ENCODE measurements around the gene RBM33.
A peak's percentile ranks its signal among the peaks of the same experiment; 100 is the strongest.
"Not testable (repeated sequence)": the region's sequence is repeated elsewhere in the genome, so short reads cannot be mapped to it uniquely, and the experiment has no call there.

The RBM33 gene, protein sequence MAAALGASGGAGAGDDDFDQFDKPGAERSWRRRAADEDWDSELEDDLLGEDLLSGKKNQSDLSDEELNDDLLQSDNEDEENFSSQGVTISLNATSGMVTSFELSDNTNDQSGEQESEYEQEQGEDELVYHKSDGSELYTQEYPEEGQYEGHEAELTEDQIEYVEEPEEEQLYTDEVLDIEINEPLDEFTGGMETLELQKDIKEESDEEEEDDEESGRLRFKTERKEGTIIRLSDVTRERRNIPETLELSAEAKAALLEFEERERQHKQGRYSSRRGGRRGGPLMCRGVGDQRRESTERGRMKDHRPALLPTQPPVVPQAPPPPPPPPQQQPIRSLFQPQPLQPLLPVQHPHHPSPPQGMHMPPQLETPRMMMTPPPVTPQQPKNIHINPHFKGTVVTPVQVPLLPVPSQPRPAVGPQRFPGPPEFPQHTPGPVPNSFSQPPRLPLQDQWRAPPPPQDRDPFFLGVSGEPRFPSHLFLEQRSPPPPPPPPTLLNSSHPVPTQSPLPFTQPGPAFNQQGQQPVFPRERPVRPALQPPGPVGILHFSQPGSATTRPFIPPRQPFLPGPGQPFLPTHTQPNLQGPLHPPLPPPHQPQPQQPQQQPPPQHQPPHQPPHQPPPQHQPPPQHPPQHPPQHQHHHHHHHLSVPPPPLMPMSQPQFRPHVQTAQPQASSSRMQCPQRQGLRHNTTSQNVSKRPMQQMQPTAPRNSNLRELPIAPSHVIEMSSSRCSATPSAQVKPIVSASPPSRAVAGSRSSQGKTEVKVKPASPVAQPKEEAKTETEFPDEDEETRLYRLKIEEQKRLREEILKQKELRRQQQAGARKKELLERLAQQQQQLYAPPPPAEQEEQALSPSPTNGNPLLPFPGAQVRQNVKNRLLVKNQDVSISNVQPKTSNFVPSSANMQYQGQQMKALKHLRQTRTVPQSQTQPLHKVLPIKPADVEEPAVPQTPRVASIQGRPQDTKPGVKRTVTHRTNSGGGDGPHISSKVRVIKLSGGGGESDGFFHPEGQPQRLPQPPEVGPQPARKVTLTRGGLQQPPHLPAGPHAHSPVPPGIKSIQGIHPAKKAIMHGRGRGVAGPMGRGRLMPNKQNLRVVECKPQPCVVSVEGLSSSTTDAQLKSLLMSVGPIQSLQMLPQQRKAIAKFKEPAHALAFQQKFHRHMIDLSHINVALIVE

DNA sequence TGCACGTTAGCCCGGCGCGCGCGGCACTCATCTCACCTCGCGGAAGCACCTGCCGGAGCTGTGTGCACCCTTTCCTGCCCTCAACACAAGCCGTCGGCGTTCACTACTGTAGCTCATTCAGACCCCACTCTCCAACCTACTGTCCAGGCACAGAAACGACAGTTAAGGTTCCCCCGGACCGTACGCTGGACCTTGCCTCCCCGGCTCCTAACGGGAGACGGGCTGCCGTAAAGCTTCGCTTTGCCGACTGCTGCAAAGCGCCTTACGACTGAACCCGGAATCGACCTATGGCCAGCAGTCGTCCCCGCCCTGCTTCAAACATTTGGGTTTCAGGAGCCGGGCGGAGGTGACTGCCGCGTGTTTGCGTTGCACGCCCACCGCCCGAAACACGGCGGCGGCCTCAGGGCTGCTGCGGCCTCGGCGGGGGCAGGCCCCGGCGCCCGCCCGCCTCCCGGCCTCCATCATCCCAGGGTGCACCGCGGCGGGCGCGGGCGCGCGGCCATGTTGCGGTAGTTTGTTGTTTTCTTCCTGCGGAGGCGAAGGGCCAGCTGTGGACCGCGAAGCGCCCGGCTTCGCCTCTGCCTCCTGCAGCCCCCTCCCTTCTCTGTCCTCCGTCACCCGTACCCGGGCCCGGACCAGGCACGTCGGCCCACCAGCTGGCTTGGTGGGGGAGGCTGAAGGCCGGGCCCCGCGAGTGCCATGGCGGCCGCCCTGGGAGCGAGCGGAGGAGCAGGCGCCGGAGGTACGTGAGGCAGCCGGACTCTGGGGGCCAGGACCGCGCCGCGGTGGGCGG lies at the start of gene RBM33:
Gene RBM33 (plus strand): TSS at position 484 of the 793 bp plus-strand sequence. CDS start 216 bp downstream, at position 700.
- peak; percentile 65 for DNase-seq (ENCODE audit: low spot score)

DNA sequence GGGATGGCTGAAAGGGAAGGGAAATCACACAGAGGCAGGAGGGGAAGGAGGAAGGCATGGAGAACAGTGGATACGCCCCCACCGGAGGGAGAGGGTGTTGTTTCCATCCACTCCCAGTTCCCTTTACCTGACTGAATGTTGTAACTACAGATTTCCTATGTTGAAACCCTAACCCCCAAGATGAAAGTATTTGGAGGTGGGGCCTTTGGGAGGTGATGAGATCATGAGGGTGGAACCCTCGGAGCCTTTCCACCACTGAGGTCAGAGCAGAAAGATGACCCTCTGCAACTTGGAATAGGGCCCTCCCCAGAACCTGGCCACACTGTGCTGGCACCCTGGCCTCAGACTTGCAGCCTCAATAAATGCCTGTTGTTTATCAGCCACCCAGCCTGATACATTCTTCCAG lies 49.5 kb upstream of the RBM33 start:
- DNase-seq (ENCODE audit: low spot score): no peak

DNA sequence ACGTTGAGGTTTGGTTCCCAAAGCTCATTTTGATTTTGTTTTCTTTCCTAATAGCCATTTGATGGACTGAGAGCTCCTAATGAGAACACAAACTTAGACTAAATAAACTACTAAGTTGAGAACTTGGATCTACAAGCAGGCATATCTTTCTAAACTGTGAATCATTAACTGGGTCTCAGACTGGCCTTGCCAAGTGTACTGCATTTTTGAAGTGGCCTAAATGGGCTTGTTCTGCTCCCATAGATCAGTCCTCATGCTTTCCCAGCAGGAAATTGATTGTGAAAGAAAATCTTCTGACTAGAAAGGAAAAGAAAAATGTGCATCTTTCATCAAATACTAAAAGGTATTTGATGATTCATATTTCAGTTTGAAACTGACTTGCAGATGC lies 46.7 kb upstream of the RBM33 start:
- no peak for DNase-seq (ENCODE audit: low spot score)

DNA sequence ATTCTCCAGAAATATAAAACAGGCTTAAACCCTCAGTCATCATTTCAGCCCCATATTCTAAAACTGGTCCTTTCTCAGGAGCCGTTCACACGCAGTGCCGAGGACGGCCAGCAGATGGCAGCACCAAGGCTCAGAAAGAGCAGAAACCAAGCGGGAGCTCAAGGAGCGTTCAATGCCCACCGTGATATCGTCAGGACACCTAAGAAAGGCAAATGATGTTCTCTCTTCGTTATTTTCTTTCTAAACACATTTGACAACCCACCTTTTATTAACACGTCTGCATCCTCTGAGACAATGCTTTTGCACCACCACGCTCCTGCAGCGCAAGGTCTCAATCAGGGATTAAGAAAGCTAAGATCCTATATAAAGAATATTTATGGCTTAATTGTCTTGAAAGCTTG lies 45.7 kb upstream of the RBM33 start:
- DNase-seq (ENCODE audit: low spot score): peak; percentile 79

DNA sequence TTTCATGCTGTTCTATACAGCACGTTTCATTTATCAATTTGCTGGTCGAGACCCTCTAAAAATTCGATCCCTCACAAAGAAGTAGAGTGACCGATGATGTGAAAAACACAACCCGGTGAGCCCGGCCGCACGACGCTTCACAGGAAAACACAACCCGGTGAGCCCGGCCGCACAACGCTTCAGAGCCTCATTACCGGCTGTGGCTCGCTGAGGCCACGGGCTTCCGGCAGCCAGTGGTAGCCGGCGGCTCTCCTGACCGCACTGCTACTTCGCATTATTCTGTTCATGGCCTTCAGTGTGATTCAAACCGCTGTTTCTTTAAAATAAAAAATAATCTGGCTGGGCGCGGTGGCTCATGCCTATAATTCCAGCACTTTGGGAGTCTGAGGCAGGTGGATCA lies 42.3 kb upstream of the RBM33 start:
- no peak for DNase-seq (ENCODE audit: low spot score)

DNA sequence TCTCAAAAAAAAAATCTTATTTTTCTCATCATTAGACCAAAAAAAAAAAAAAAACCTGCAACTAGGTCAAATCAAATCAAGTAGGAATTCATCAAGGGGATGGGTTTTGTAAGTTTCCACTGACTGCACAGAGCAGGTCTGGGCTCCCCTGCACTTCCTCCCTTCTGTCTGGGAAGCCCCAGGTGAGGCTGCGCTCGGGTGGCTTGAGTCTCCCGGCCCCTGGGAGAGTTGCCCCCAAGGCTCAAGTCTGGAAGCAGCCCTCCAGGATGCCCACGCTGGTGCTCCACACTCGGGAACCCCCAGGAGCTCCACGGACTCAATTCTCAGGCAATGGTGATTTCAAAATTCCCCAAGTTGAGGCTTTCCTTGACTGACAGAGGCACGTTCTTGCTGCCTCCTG lies 41.7 kb upstream of the RBM33 start:
- no peak for DNase-seq (ENCODE audit: low spot score)

DNA sequence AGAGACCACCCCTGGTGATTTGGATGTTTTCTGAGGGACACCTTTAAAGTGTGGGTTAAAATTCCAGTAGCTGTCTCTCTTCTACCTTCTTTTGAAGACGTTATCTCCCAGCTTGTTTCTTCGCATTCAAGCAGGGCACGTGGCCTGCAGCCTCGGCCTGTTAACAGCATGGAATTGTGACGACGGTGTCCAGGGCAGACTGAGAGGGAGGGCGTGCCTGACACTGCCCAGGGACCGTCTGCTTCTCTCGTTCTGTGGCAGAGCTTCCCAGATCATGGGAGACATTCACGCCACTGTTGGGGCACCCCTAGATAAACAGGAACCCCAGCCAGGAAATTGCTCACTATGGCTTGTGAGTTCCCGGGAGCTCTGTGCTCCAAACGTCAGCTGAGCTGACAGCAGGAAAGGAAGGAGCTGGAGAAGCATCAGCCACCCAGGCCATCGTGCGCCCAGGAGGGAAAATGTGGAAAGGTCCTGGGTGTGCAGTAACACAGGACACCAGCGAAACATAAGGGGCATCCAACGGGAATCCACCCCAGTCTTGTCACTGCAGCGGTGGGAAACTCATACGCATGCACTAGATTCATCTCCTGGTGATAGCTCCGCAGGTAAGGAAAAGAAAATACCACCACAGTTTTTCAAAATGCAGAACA lies 41.1 kb upstream of the RBM33 start:
- no peak for DNase-seq (ENCODE audit: low spot score)

DNA sequence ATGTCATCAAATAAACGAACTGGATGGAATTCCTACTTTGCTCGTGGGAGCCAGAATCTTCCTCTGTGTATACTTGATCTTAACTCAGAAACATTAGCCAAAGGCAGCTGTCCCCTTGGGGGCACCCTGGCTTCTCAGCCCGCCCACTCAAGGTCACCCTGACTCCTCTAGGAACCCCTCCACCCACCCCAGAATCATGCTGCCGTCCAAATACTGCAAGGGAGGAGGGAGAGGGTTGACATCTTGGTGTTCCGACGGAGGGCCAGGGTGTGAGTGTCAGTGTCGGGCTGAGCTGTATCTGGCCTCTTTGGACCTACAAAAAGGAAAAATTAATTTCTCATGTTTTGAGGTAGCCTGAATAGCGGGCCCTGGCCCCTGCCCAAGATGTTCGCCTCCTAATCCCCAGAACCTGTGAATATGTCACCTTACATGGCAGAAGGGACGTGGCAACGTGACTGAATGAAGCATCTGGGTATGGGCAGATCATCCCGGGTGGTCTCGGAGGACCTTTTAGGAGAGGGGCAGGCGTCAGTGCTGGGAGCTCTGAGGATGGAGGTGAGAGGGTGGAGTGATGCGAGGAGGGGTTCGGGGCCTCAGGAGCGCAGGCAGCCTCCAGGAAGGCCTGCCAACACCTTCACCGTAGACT lies 40.5 kb upstream of the RBM33 start:
- no peak for DNase-seq (ENCODE audit: low spot score)

DNA sequence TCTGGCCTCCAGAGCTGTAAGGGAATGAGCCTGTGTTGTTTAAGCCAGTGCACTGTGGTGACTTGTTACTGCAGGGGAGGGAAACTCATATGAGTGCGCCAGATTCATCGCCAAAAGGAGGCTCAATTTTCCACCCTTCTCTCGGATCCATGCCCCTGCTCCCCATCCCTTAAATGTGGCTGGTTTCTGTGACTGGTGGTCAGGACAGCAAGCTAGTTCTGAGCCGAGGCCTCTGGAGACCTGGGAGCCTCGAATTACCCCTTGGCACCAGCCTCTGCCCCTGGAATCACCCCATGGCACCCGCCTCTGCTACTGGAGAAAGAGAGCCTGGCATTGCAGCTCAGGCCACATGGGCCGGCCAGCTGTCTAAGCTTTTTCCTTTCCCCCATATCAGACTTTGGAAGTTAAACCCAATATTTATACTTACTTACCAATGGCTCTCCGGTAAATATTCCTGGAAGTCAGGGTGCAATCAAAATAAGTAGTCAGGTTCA lies 39.9 kb upstream of the RBM33 start:
- DNase-seq (ENCODE audit: low spot score): no peak

DNA sequence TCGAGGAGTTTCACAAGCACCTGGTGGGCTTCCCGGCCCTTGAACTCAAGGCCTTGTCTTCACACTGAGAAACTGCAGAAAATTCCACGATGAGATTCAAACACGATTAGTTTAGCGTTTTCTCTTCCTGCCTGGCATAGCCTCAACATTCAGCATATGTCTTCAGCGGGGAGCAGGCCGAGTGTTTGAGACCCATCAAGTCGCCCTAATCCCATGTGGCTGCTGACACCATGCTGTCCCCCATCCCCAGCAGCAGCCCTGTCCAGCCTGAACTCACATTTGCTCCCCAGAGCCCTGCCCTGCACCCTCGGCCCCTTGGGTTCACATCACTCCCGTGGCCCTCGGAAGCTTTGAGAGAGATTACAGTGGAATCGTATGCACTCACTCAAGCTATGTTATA lies 35.3 kb upstream of the RBM33 start:
- no peak for DNase-seq (ENCODE audit: low spot score)

DNA sequence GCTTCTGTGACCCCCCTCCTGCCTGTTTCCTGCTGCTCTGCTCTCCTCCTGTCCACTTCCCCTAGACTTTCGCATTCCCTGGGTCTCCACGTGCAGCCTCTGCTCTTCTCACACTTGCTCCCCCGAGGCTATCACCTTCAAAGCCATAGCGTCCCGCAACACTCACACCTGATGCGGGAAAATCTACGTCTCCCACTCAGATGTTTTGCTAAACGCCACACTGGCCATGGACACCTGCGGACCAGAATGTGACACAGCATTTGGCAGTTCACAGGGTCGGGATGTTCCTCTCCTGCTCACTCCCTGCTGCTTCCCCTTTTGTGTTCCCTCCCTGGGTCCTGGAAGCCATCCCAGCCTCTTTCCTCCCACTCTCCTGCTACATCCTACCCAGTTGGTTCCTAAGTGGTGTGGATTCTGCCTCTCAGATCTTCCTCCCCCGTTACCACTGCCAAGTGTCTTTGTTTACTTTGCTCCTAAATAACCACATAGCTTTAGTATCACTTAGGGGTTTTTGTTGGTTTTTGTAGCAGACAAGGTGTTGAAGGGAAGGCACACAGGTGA lies 33.7 kb upstream of the RBM33 start:
- no peak for DNase-seq (ENCODE audit: low spot score)

DNA sequence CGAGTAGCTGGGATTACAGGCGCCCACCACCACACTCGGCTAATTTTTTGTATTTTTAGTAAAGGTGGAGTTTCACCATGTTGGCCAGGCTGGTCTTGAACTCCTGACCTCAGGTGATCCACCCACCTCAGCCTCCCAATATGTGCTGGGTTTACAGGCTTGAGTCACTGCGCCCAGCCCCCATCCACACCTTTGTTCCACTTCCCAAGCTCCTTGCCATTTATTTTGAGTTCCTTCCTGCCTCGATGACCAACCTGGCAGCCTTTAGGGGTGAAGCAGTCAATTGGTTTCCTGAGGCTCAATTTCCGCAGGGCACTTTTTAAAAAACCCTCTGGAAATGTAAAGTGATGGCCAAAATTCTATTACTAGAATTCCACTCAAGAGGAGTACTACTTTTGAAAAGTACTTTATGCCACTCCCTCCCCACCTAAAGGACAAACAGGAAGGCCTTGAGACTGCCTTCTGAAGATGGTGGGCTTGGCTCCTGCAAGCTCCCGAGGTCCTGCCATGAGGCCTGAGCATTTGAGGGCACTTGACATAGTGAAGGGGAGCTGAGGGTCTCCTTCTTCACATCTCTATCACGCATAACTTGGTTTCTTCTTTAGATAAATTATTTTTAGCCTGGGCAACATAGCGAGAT lies 32.5 kb upstream of the RBM33 start:
- no peak for DNase-seq (ENCODE audit: low spot score)

DNA sequence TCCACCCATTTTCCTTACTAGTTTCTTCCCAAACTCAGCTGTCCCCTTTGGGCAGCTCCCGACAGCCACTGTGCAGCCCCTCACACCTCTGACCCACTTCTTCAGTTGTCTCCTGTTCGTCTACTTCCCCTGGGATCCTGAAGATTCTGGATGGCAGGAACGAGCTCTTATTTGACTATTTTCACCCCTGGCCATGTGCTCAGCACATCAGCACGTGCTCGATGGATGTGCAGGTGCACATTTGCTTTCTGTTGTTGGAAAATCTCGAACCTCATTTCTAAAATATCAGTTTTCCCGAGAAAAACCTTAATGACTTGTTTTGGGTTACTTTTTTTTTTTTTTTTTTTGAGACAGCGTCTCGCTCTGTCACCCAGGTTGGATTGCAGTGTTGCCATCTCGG lies 31.8 kb upstream of the RBM33 start:
- DNase-seq (ENCODE audit: low spot score): no peak

DNA sequence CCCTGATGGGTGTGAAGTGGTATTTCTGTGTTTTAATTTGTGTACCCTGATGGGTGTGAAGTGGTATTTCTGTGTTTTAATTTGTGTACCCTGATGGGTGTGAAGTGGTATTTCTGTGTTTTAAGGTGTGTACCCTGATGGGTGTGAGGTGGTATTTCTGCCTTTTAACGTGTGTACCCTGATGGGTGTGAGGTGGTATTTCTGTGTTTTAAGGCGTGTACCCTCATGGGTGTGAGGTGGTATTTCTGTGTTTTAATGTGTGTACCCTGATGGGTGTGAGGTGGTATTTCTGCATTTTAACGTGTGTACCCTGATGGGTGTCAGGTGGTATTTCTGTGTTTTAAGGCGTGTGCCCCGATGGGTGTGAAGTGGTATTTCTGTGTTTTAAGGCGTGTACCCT lies 29.4 kb upstream of the RBM33 start:
- DNase-seq (ENCODE audit: low spot score): not testable (repeated sequence)

DNA sequence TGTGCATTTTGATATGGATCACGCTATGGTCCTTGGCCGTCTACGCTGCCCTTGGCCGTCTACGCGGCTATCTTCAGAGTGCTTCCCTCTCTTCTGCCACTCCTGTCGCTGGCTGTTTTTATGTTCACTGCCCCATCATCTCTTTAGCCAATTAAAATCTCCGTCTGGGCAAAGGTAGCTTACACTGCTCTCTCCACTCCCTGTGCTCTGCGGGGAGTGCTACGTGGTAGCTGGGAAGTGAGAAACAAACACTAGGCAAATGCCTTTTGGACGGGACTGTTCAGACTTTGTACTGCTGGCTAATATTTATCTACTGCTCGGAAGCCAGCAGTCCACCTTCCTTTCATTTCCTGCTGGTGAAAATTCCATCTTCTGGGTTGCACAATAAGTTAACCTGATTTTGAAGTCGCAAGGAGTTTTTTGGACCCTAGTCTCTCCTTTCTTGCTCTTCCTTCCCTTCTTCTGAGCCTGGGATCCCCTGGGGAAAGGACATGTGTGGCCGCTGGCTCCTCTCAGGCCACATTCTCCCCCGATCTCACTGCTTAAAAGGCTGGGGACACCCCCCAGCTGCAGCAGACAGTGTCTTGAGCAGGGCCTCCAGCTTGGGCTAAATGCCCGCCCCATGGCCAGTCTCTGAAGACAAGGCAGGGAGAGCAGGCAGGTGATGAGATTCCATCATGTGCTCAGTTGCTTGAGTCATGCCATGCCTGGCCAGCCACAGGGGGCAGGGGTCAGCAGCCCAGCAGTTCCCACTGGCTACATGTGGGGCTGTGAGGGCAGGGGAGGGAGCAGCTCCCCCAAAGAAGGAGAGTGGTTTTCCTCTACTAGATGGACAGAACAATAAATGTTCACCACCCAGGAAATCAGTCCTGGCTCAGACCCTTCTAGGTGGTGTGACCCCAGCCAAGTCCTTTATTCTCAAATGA lies 25.5 kb upstream of the RBM33 start:
- DNase-seq (ENCODE audit: low spot score): no peak

DNA sequence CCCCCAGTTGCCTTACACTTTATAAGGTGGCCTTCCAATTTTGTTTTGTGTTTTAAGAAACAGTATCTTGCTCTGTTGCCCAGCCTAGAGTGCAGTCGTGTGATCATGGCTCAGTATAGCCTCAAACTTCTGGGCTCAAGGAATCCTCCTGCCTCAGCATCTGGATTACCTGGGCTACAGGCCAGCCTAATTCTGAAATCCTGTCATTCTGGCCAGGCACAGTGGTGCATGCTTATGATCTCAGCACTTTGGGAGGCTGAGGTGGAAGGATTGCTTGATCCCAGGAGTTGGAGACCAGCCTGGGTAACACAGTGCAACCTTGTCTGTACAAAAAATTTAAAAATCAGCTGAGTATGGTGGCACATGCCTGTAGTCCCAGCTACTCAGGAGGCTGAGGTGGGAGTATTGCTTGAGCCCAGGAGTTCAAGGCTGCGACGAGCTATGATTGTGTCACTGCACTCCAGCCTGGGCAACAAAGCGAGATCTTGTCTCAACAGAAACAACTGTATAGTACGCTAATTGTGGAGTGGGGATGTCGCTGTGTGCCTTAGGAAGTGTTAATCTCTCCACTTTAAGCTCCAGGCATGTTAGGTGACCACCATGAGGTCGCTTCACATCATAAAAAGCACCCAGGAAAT lies 24.7 kb upstream of the RBM33 start:
- DNase-seq (ENCODE audit: low spot score): no peak

DNA sequence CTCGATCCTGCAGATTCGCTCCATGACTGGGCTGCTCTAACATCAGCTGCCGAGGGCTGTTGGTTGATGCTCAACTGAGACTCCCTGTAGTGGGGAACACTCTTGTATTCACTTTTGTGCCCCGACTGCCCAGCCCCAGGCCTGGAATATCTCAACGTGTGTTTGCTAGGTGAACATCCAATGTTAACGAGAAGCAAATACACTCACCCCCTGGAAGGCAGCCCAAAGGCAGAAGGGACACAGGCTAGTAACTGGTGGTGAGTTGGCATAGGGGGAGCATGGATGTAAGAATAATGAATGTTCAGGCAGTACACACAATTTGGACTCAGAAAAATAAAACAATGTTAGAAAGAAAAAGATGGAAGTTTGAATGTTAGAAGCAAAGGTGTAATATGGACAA lies 24.0 kb upstream of the RBM33 start:
- no peak for DNase-seq (ENCODE audit: low spot score)

DNA sequence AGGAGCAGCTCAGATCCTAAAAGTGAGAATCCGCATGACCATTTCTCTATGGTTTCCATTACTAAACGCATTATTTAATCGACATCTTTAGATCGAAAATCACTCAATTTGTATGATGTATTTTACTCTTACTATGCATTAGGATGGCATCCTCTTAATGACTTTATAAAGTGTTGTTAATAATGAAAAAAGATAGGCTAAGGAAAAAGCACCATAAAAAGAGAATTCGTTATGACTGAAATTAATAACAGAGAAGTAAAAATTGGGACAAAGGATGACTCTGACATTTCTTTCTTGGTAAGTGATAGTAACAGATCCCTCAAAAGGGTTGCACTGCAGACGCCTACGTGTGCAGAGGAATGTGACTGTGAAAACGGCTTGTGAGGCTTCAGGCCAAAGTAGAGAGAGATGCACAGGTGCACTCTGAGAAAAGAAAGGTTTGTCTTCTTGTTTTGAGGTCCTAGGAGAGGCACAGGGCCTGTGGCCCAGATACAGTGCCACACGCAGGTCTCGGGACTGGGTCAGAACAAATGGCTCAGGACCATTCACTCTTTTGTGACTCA lies 23.0 kb upstream of the RBM33 start:
- no peak for DNase-seq (ENCODE audit: low spot score)

All from CD4-positive, alpha-beta T cell treated with Interleukin-15 for 4 hours (primary cell).